Mesenchymal stem cell (in vitro differentiated cells and primary cell): ENCODE measurements around the gene SUGT1.
"Not testable (repeated sequence)": the region's sequence is repeated elsewhere in the genome, so short reads cannot be mapped to it uniquely, and the experiment has no call there.

Experiments
- DNase-seq: peaks from one replicate; pipeline ENCODE4 v3.0.0-alpha.2; 2013
- H2AFZ ChIP-seq: one replicate; pipeline ENCODE4 v1.6.1; 2013; ENCODE audit warnings: low read depth, mild to moderate bottlenecking, control low read depth, inconsistent platforms, low read length, moderate library complexity
- H2AK5ac ChIP-seq: 2 replicates; pipeline ENCODE4 v1.6.1; 2013; ENCODE audit warnings: low read length, moderate library complexity, mild to moderate bottlenecking, inconsistent platforms; ENCODE audit not compliant: severe bottlenecking
- H2BK120ac ChIP-seq: one replicate; pipeline ENCODE4 v1.6.1; 2013; ENCODE audit warnings: low read depth, mild to moderate bottlenecking, inconsistent platforms, low read length, moderate library complexity
- H2BK12ac ChIP-seq, 2 experiments: one replicate each; pipeline ENCODE4 v1.6.1; 2013; ENCODE audit warnings: inconsistent platforms in 2 of 2, low read length in 2 of 2, mild to moderate bottlenecking in 2 of 2, moderate library complexity in 2 of 2, control low read depth in 1 of 2
- H2BK15ac ChIP-seq: one replicate; pipeline ENCODE4 v1.6.1; 2013; ENCODE audit warnings: mild to moderate bottlenecking, low read depth, inconsistent platforms; ENCODE audit not compliant: poor library complexity, severe bottlenecking
- H2BK5ac ChIP-seq: 2 replicates; pipeline ENCODE4 v1.6.1; 2013; ENCODE audit warnings: low read depth, mild to moderate bottlenecking, low read length, control low read depth, inconsistent platforms; ENCODE audit not compliant: poor library complexity, severe bottlenecking
- H3K14ac ChIP-seq, 2 experiments: one replicate each; pipeline ENCODE4 v1.6.1; 2013; ENCODE audit warnings: inconsistent platforms in 2 of 2, low read length in 2 of 2, control low read depth in 1 of 2, mild to moderate bottlenecking in 1 of 2, moderate library complexity in 1 of 2
- H3K18ac ChIP-seq, 2 experiments: one replicate each; pipeline ENCODE4 v1.6.1; 2013; ENCODE audit warnings: inconsistent platforms in 2 of 2, low read length in 2 of 2, control low read depth in 1 of 2, low read depth in 1 of 2, mild to moderate bottlenecking in 1 of 2
- H3K23ac ChIP-seq, 2 experiments: one replicate each; pipeline ENCODE4 v1.6.1; 2013; ENCODE audit warnings: inconsistent platforms in 2 of 2, low read length in 2 of 2, mild to moderate bottlenecking in 2 of 2, moderate library complexity in 2 of 2, control low read depth in 1 of 2
- H3K27ac ChIP-seq: 2 replicates; pipeline ENCODE4 v1.5.1; 2013; ENCODE audit warnings: mild to moderate bottlenecking, moderate library complexity, low read length, control low read depth, inconsistent platforms; ENCODE audit not compliant: poor library complexity, severe bottlenecking
- H3K27me3 ChIP-seq, 2 experiments: 2 replicates each; pipeline versions ENCODE4 v1.6.1 to v1.7.0; 2013; ENCODE audit warnings: low read length in 2 of 2, mild to moderate bottlenecking in 2 of 2, moderate library complexity in 2 of 2, control low read depth in 1 of 2, inconsistent platforms in 1 of 2; ENCODE audit not compliant: control insufficient read depth in 1 of 2, insufficient read depth in 1 of 2
- H3K36me3 ChIP-seq, 2 experiments: 2 replicates each; pipeline versions ENCODE4 v1.6.1 to v1.7.0; 2013; ENCODE audit warnings: low read length in 2 of 2, control low read depth in 1 of 2, inconsistent platforms in 1 of 2, low read depth in 1 of 2, mild to moderate bottlenecking in 1 of 2; ENCODE audit not compliant: insufficient read depth in 2 of 2, control insufficient read depth in 1 of 2
- H3K4ac ChIP-seq, 2 experiments: one replicate each; pipeline ENCODE4 v1.6.1; 2013; ENCODE audit warnings: inconsistent platforms in 2 of 2, low read length in 2 of 2, mild to moderate bottlenecking in 2 of 2, moderate library complexity in 2 of 2, control low read depth in 1 of 2, low read depth in 1 of 2
- H3K4me1 ChIP-seq: 2 replicates; pipeline ENCODE4 v1.6.1; 2013; ENCODE audit warnings: low read depth, low read length, control low read depth; ENCODE audit not compliant: control insufficient read depth, insufficient read depth
- H3K4me2 ChIP-seq: 2 replicates; pipeline ENCODE4 v1.6.1; 2013; ENCODE audit warnings: low read length, mild to moderate bottlenecking, inconsistent platforms; ENCODE audit not compliant: poor library complexity, severe bottlenecking
- H3K4me3 ChIP-seq, 2 experiments: 2 replicates each; pipeline versions ENCODE4 v1.5.1 to v1.7.0; 2013; ENCODE audit warnings: low read length in 2 of 2, mild to moderate bottlenecking in 2 of 2, control low read depth in 1 of 2, low read depth in 1 of 2; ENCODE audit not compliant: insufficient read depth in 1 of 2
- H3K79me1 ChIP-seq: replicated peaks from 2 replicates; pipeline ENCODE4 v1.6.1; 2013; ENCODE audit warnings: mild to moderate bottlenecking, control low read depth, low read length, inconsistent platforms; ENCODE audit not compliant: poor library complexity, severe bottlenecking
- H3K9ac ChIP-seq: 2 replicates; pipeline ENCODE4 v1.7.0; 2013; ENCODE audit warnings: mild to moderate bottlenecking, low read length, moderate library complexity
- H3K9me3 ChIP-seq: 2 replicates; pipeline ENCODE4 v1.7.0; 2013; ENCODE audit warnings: mild to moderate bottlenecking, low read length; ENCODE audit not compliant: control insufficient read depth
- H4K8ac ChIP-seq: one replicate; pipeline ENCODE4 v1.6.1; 2013; ENCODE audit warnings: inconsistent platforms, mild to moderate bottlenecking, low read length, moderate library complexity
- H4K91ac ChIP-seq: one replicate; pipeline ENCODE4 v1.6.1; 2013; ENCODE audit warnings: mild to moderate bottlenecking, low read length, inconsistent platforms
- WGBS: methylation state at CpG from one replicate; pipeline ENCODE4 v1.1.7; 2013; ENCODE audit warnings: mixed read lengths; 5-methylcytosine and 5-hydroxymethylcytosine counted together

The SUGT1 gene

DNA sequence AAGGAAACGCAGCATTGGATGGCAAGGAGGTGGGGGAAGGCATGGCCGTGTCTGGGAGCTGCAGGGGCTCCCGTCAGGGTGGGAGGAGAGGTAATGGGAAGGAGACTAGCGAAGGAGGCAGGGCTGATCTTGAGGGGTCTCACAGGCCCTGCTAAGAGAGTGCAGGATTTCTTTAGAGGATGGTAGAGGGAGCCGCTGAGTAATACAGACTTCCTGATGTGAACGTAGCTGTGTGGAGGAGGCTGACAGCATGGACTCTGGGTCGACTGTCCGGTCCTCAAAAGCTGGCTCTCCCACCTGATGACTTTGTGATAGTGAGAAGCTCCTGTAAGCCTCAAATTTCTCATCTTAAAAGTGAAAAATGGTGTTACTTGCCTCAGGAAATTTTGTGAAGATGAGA lies 44.5 kb upstream of the SUGT1 start:
- H3K4me3 ChIP-seq, H2BK5ac ChIP-seq, H3K14ac ChIP-seq, H3K18ac ChIP-seq, H3K23ac ChIP-seq, H3K79me1 ChIP-seq, H2AFZ ChIP-seq, H3K4me1 ChIP-seq, H3K4me2 ChIP-seq, H3K4ac ChIP-seq, H3K9ac ChIP-seq, H2AK5ac ChIP-seq, H4K8ac ChIP-seq, H2BK15ac ChIP-seq, H3K36me3 ChIP-seq, H3K27ac ChIP-seq, H3K9me3 ChIP-seq, H4K91ac ChIP-seq, H2BK120ac ChIP-seq, H3K27me3 ChIP-seq, DNase-seq, H2BK12ac ChIP-seq: not testable (repeated sequence)
- 38% methylated on average over 8 of the region's 8 CpGs for WGBS

DNA sequence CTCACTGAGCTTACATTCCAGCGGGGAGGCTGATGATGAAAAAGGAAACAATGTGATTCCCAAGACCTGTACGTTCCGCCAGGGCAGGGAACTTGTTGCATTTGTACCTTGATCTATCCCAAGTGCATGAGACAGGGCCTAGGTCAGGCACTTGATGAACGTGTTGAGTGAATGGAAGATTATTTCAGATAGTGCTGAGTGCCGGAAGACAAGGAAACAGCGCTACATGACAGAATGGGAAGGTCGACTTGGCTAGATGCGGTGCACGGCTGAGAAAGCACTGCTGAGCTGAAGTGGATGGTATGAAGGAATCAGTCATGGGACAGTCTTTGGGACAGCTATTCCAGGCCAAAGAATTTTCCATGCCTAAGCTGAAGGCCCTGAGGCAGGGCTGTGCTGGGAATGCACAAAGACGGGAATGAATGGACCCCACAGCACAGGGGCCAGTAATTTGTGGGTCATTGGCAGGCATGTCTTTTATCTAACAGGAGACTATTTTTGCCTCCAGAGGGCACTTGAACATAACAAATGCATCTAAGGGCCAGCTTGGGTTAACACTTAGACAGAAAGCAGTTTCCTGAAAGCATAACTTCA lies 43.5 kb upstream of the SUGT1 start:
- H3K14ac ChIP-seq, H2BK12ac ChIP-seq, H3K4me3 ChIP-seq, H2BK120ac ChIP-seq, H3K4me2 ChIP-seq, H3K4ac ChIP-seq, H3K79me1 ChIP-seq, H3K27ac ChIP-seq, H2BK5ac ChIP-seq, H2AFZ ChIP-seq, H3K23ac ChIP-seq, H3K36me3 ChIP-seq, H3K18ac ChIP-seq, H4K8ac ChIP-seq, H2BK15ac ChIP-seq, H3K27me3 ChIP-seq, H3K9ac ChIP-seq, H3K9me3 ChIP-seq, H2AK5ac ChIP-seq, H3K4me1 ChIP-seq, H4K91ac ChIP-seq: not testable (repeated sequence)
- WGBS = 78% methylated on average over 10 of the region's 10 CpGs
- DNase-seq = peak; percentile 52

DNA sequence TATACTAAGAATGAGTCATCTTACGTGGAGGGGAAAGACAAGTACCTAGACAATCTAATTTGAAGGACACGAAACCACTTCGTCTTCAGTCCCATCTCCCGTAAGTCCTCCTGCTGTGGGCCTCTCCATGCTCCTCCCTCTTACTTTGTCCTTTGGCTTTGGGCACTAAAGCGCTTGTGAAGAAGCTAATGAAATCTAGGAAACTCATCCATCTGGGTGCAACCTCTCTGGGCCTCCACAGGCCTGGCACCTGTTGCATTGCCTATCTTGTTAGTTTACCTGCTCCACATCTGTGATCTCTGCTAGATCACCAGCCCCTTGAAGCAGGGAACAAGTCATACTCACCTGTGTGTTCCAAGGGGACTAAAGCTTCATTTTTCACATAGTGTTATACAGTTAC lies 42.5 kb upstream of the SUGT1 start:
- not testable (repeated sequence) for H4K91ac ChIP-seq, H3K4me3 ChIP-seq, H3K14ac ChIP-seq, H3K9ac ChIP-seq, H2AFZ ChIP-seq, H3K4ac ChIP-seq, H2AK5ac ChIP-seq, H3K4me2 ChIP-seq, H3K4me1 ChIP-seq, H2BK5ac ChIP-seq, H2BK120ac ChIP-seq, H3K9me3 ChIP-seq, H2BK12ac ChIP-seq, H3K27ac ChIP-seq, H2BK15ac ChIP-seq, H3K79me1 ChIP-seq, H3K27me3 ChIP-seq, DNase-seq, H3K18ac ChIP-seq, H3K36me3 ChIP-seq, H4K8ac ChIP-seq, H3K23ac ChIP-seq
- WGBS = 90% methylated on average over 4 of the region's 5 CpGs

DNA sequence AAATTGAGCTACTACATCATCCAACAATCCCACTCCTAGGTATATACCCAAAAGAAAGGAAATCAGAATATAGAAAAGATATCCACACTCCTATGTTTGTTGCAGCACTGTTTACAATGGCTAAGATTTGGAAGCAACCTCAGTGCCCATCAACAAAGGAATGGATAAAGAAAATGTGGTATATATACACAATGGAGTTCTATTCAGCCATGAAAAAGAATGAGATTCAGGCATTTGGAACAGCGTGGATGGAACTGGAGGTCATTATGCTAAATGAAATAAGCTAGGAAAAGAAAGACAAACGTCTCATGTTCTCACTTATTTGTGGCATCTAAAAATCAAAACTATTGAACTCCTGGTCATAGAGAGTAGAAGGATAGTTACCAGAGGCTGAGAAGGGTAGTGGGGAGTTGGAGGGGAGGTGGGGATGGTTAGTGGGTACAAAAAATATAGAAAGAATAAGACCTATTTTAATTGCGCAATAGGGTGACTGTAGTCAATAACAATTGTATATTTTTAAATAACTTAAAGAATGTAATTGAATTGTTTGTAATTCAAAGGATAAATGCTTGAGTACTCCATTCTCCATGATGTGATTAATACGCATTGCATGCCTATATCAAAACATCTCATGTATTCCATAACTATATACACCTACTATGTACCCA lies 37.4 kb upstream of the SUGT1 start:
- H3K18ac ChIP-seq = no peak overlapping the region

More for the DNA sequence above, 37.4 kb upstream of the SUGT1 start:
- no peak overlapping the region for H2BK5ac ChIP-seq
- peaks cover 0 to 3% of the 10 kb centered on the region in 2 experiments for H3K27me3 ChIP-seq
- WGBS = 95% methylated on average over 2 of the region's 4 CpGs
- no peak overlapping the region for H4K8ac ChIP-seq
- H2BK120ac ChIP-seq = no peak overlapping the region
- no peak overlapping the region for H4K91ac ChIP-seq
- no peak overlapping the region for H3K27ac ChIP-seq
- no peak overlapping the region for H3K23ac ChIP-seq
- DNase-seq = no peak
- no peak overlapping the region for H3K4ac ChIP-seq
- H3K4me1 ChIP-seq = no peaks in the 10 kb centered on the region
- H3K9me3 ChIP-seq = no peaks in the 10 kb centered on the region
- no peaks in the 10 kb centered on the region for H3K36me3 ChIP-seq
- H3K14ac ChIP-seq = no peak overlapping the region
- H2BK15ac ChIP-seq = no peak overlapping the region
- H2AFZ ChIP-seq = no peak overlapping the region
- H3K4me3 ChIP-seq = no peak overlapping the region
- no peak overlapping the region for H3K9ac ChIP-seq
- H3K79me1 ChIP-seq = peaks cover 5% of the 10 kb centered on the region
- H3K4me2 ChIP-seq = no peak overlapping the region
- no peak overlapping the region for H2AK5ac ChIP-seq
- H2BK12ac ChIP-seq = no peak overlapping the region
